ENCODE measurements around the gene CCR5AS.
"Not testable (repeated sequence)": the region's sequence is repeated elsewhere in the genome, so short reads cannot be mapped to it uniquely, and the experiment has no call there.

Gene CCR5AS

GRCh38 chr3:46400000-46400734, 6.7 kb downstream of the CCR5AS start:
- Mint-ChIP-seq H3K36me3 (no peaks in the 10 kb centered on the region), H3K4me3 (no peak overlapping the region), H3K27ac (no peak overlapping the region), H3K9me3 (ENCODE audit: low read depth) (peaks cover 5% of the 10 kb centered on the region), H3K4me1 (ENCODE audit: low read depth) (no peaks in the 10 kb centered on the region), H3K27me3 (peaks cover 2% of the 10 kb centered on the region)

DNA sequence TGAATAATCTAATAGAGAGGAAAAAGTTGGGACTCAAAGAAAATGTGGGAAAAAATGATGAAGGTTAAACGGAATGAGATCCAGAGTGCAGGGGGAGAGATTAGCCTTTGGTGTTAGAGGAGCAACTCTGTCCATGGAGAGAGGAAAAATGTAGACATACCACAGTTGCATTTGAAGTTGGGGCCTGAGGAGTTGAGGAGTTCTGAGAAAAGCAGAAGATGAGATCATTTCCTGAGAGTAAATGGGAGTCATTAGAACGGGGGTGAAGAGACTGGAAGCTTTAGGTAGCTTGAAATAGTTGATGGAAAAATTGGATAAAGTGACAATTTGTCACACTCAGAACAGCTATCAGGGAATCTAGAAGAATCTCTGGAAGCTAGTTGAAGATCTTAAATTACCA, 7.3 kb downstream of the CCR5AS start:
- peaks cover 2% of the 10 kb centered on the region for H3K27me3 Mint-ChIP-seq
- peaks cover 5% of the 10 kb centered on the region for H3K9me3 Mint-ChIP-seq (ENCODE audit: low read depth)
- H3K27ac Mint-ChIP-seq: no peak overlapping the region
- no peak overlapping the region for H3K4me3 Mint-ChIP-seq
- no peaks in the 10 kb centered on the region for H3K4me1 Mint-ChIP-seq (ENCODE audit: low read depth)
- H3K36me3 Mint-ChIP-seq: no peaks in the 10 kb centered on the region

DNA sequence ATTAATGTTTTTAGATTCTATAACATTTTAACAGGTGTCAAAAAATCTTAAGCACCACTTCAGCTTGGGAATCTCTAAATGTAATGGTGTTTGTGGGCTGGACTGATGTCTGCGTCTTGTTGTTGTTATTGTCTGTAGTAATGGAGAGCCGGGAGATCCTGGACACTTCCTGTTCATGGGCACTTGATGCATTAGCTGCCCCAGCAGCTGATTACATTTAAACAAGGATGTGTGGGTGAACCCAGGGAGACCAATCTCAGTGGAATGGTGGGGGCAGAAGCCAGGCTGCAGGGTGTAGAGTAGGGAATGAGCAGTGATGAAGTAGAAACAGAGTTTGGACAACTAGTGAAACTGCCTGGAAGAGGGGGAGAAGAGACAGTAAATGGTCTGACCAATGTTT, 7.8 kb downstream of the CCR5AS start:
- Mint-ChIP-seq H3K4me1 (ENCODE audit: low read depth) (no peaks in the 10 kb centered on the region), H3K4me3 (no peak overlapping the region), H3K36me3 (no peaks in the 10 kb centered on the region), H3K9me3 (ENCODE audit: low read depth) (peaks cover 5% of the 10 kb centered on the region), H3K27ac (no peak overlapping the region), H3K27me3 (peaks cover 2% of the 10 kb centered on the region)

- Mint-ChIP-seq H3K27ac (no peak overlapping the region), H3K4me1 (ENCODE audit: low read depth) (no peaks in the 10 kb centered on the region), H3K4me3 (no peak overlapping the region), H3K36me3 (no peaks in the 10 kb centered on the region), H3K9me3 (ENCODE audit: low read depth) (peaks cover 5% of the 10 kb centered on the region), H3K27me3 (peaks cover 2% of the 10 kb centered on the region)
Measured at GRCh38 chr3:46398186-46398955, 8.5 kb downstream of the CCR5AS start.

DNA sequence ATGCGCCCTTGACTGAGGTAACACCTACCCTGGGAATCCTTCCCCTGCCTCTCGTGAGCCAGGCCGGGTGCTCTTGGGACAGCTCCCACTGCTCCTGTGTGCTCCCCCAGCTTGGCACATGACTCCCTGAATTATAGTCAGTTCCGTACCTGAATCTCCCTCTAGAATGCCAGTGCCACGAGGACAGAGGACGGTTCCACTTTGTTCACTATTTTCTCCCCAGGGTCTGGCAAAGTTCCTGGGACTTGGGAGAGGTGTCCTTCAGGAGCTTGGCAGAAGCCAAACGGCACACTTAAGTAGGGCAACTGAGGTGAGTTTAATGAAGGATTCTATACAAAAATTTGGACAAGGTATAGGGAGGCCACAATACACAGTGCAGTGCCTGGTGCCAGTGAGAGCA, 9.8 kb downstream of the CCR5AS start:
- H3K9me3 Mint-ChIP-seq (ENCODE audit: low read depth): no peaks in the 10 kb centered on the region
- H3K4me1 Mint-ChIP-seq (ENCODE audit: low read depth): no peaks in the 10 kb centered on the region
- H3K4me3 Mint-ChIP-seq: no peak overlapping the region
- no peaks in the 10 kb centered on the region for H3K27me3 Mint-ChIP-seq
- H3K27ac Mint-ChIP-seq: no peak overlapping the region
- no peaks in the 10 kb centered on the region for H3K36me3 Mint-ChIP-seq

GRCh38 chr3:46395766-46396530, 10.9 kb downstream of the CCR5AS start:
- Mint-ChIP-seq H3K4me3 (no peak overlapping the region), H3K9me3 (ENCODE audit: low read depth) (no peaks in the 10 kb centered on the region), H3K36me3 (no peaks in the 10 kb centered on the region), H3K27ac (no peak overlapping the region), H3K4me1 (ENCODE audit: low read depth) (no peaks in the 10 kb centered on the region), H3K27me3 (no peaks in the 10 kb centered on the region)

- no peaks in the 10 kb centered on the region for H3K27me3 Mint-ChIP-seq
- no peaks in the 10 kb centered on the region for H3K9me3 Mint-ChIP-seq (ENCODE audit: low read depth)
- H3K27ac Mint-ChIP-seq: no peak overlapping the region
- H3K4me3 Mint-ChIP-seq: no peak overlapping the region
- no peaks in the 10 kb centered on the region for H3K36me3 Mint-ChIP-seq
- H3K4me1 Mint-ChIP-seq (ENCODE audit: low read depth): no peaks in the 10 kb centered on the region
Measured at GRCh38 chr3:46395210-46395661, 11.6 kb downstream of the CCR5AS start.

- Mint-ChIP-seq H3K4me3 (no peak overlapping the region), H3K4me1 (ENCODE audit: low read depth) (no peaks in the 10 kb centered on the region), H3K27me3 (no peaks in the 10 kb centered on the region), H3K9me3 (ENCODE audit: low read depth) (no peaks in the 10 kb centered on the region), H3K27ac (no peak overlapping the region), H3K36me3 (no peaks in the 10 kb centered on the region)
Measured at GRCh38 chr3:46393554-46394434, 13.1 kb downstream of the CCR5AS start.

DNA sequence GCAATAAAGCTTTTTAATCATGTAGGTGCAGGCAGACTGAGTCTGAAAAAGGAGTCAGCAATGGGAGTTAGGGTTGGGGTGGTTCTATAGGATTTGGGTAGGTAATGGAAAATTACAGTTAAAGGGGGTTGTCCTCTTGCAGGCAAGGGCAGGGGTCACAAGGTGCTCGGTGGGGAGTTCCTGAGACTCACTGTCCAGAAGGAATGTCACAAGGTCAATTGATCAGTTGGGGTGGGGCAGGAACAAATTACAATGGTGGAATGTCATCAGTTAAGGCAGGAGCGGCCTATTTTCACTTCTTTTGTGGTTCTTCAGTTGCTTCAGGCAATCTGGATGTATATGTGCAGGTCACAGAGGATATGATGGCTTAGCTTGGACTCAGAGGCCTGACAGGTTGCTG, 13.9 kb downstream of the CCR5AS start:
- Mint-ChIP-seq H3K27me3 (no peaks in the 10 kb centered on the region), H3K9me3 (ENCODE audit: low read depth) (no peaks in the 10 kb centered on the region), H3K4me1 (ENCODE audit: low read depth) (no peaks in the 10 kb centered on the region), H3K36me3 (no peaks in the 10 kb centered on the region), H3K27ac (no peak overlapping the region), H3K4me3 (no peak overlapping the region)

DNA sequence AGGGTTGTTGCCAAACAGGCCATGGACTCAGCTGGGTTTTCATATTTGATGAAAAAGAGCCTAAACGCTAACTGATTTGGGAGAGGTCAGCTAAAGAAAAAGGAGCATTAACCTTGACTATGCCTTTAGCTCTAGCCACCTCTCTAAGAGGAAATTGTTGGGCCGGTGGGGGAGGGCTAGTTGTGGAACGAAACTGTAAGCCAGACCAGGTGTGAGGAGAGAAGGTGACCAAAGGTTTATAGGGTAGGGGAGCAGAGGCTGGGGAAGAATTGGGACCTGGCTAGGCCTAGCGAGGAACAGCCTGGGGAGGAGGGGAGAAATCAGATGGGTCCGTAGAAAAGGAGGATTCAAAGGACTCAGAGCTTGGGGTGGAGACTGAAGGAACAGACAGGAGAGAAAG, 15.3 kb downstream of the CCR5AS start:
- not testable (repeated sequence) for H3K4me3 Mint-ChIP-seq; H3K4me1 Mint-ChIP-seq (ENCODE audit: low read depth); H3K27me3 Mint-ChIP-seq; H3K36me3 Mint-ChIP-seq; H3K9me3 Mint-ChIP-seq (ENCODE audit: low read depth); H3K27ac Mint-ChIP-seq

DNA sequence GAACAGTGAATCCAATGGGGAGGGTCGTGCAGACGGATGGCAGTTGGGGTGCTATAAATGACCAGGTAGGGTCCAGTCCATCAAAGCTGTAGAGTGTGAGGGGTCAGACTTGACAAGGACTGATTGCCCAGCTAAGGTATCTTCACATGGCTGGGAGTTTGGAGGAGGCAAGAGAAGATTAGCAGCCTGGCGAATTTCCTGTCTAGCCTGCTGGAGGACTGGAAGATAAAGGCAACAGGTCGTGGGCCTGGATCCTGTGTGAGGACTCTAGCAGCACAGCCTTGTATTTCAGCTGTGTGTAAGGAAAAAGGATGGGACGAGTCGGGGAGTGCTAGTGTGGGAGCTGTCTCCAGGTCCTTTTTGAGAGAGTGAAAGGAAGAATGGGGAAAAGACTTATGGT, 17.6 kb downstream of the CCR5AS start:
- no peaks in the 10 kb centered on the region for H3K27me3 Mint-ChIP-seq
- H3K27ac Mint-ChIP-seq: no peak overlapping the region
- H3K9me3 Mint-ChIP-seq (ENCODE audit: low read depth): no peaks in the 10 kb centered on the region
- H3K4me3 Mint-ChIP-seq: no peak overlapping the region
- H3K36me3 Mint-ChIP-seq: no peaks in the 10 kb centered on the region
- no peaks in the 10 kb centered on the region for H3K4me1 Mint-ChIP-seq (ENCODE audit: low read depth)

- H3K27me3 Mint-ChIP-seq; H3K4me3 Mint-ChIP-seq; H3K27ac Mint-ChIP-seq; H3K4me1 Mint-ChIP-seq (ENCODE audit: low read depth); H3K36me3 Mint-ChIP-seq; H3K9me3 Mint-ChIP-seq (ENCODE audit: low read depth): not testable (repeated sequence)
Measured at GRCh38 chr3:46388847-46389246, 18.0 kb downstream of the CCR5AS start.

DNA sequence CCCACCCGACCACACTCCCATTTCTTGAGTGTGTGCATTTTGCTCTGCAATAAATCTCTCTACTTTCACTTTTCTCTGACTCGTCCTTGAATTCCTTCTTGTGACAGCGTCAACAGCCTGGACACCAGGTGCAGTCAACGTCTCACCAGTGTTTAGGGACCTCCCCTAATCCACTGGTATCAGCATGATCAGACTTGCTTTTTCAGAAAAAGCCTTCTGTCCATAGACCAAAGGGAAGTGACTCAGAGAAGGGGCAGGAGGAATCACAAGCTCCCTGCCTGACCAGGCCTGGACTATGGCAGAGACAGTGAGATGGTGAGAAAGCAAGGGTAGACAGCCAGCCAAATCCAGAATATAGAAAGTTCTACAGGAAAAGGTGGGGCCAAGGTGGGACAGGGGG, 20.7 kb downstream of the CCR5AS start:
- no peaks in the 10 kb centered on the region for H3K27me3 Mint-ChIP-seq
- no peaks in the 10 kb centered on the region for H3K36me3 Mint-ChIP-seq
- peaks cover 13% of the 10 kb centered on the region for H3K4me1 Mint-ChIP-seq (ENCODE audit: low read depth)
- no peak overlapping the region for H3K27ac Mint-ChIP-seq
- H3K9me3 Mint-ChIP-seq (ENCODE audit: low read depth): no peaks in the 10 kb centered on the region
- no peak overlapping the region for H3K4me3 Mint-ChIP-seq

GRCh38 chr3:46383951-46384330, 22.9 kb downstream of the CCR5AS start:
- peaks cover 22% of the 10 kb centered on the region for H3K4me1 Mint-ChIP-seq (ENCODE audit: low read depth)
- H3K27ac Mint-ChIP-seq: no peak overlapping the region
- H3K27me3 Mint-ChIP-seq: no peaks in the 10 kb centered on the region
- H3K4me3 Mint-ChIP-seq: no peak overlapping the region
- H3K9me3 Mint-ChIP-seq (ENCODE audit: low read depth): no peaks in the 10 kb centered on the region
- H3K36me3 Mint-ChIP-seq: no peaks in the 10 kb centered on the region

Measured in activated naive CD8-positive, alpha-beta T cell (primary cell).